A673 (cell line): Measurements from ENCODE around the gene HPCAL1.

Experiments used
- CTCF ChIP-seq: fragments of 300-800, 200-600 bp; sonication (generic); conservative IDR thresholded peaks from 2 replicates; pipeline ENCODE4 v1.5.1; 2017; ENCODE audit warnings: low read depth, mild to moderate bottlenecking, antibody characterized with exemption, low read length, moderate library complexity, mixed read lengths
- EZH2 ChIP-seq: fragments of 200-600 bp; sonication (generic); IDR thresholded peaks from 2 replicates; pipeline ENCODE4 v1.6.1; 2017; ENCODE audit warnings: borderline replicate concordance, low read depth, mild to moderate bottlenecking, mixed read lengths, antibody characterized with exemption, low read length; ENCODE audit not compliant: poor library complexity, severe bottlenecking

- TF ChIP-seq EZH2 (no peak), CTCF (no peak)
Observed at GRCh38 chr2:10389573-10389972, 86.9 kb downstream of the HPCAL1 start.
